GM12892 (cell line): Measurements from ENCODE around the gene SCYGR8.

Source experiments
- DNase-seq: peaks from one replicate; pipeline ENCODE4 v3.0.0; 2011; ENCODE audit not compliant: insufficient read length
- FAIRE-seq: peaks from 2 replicates; lab custom pipeline; 2011; peaks lifted over from hg19 to GRCh38; lab: Jason Lieb, UNC
- POLR2A ChIP-seq: IDR thresholded peaks from 2 replicates; pipeline ENCODE4 v1.6.1; 2011; ENCODE audit warnings: low read depth, low read length, control low read depth
- POLR2AphosphoS5 ChIP-seq: IDR thresholded peaks from 2 replicates; pipeline ENCODE4 v1.6.1; 2011; ENCODE audit warnings: low read depth, low read length, control low read depth
- TAF1 ChIP-seq: IDR thresholded peaks from 2 replicates; pipeline ENCODE4 v1.6.1; 2011; ENCODE audit warnings: low read depth, mild to moderate bottlenecking, control low read depth, low read length, borderline replicate concordance

Gene SCYGR8

GRCh38 chr2:227767830-227768229, 22.1 kb downstream of the SCYGR8 start:
- no peak for FAIRE-seq
- TF ChIP-seq TAF1, result no peak
- no peak for TF ChIP-seq POLR2A
- no peak for TF ChIP-seq POLR2AphosphoS5

GRCh38 chr2:227772197-227772661, 26.5 kb downstream of the SCYGR8 start:
- TF ChIP-seq TAF1 (no peak), POLR2AphosphoS5 (no peak), POLR2A (no peak)
- FAIRE-seq (no peak), DNase-seq (no peak)

More at GRCh38 chr2:227767830-227768229, 22.1 kb downstream of the SCYGR8 start:
- DNase-seq, result no peak

GRCh38 chr2:227772932-227773331, 27.2 kb downstream of the SCYGR8 start:
- DNase-seq, result no peak
- TF ChIP-seq POLR2AphosphoS5 (no peak), TAF1 (no peak), POLR2A (no peak)
- no peak for FAIRE-seq

DNA sequence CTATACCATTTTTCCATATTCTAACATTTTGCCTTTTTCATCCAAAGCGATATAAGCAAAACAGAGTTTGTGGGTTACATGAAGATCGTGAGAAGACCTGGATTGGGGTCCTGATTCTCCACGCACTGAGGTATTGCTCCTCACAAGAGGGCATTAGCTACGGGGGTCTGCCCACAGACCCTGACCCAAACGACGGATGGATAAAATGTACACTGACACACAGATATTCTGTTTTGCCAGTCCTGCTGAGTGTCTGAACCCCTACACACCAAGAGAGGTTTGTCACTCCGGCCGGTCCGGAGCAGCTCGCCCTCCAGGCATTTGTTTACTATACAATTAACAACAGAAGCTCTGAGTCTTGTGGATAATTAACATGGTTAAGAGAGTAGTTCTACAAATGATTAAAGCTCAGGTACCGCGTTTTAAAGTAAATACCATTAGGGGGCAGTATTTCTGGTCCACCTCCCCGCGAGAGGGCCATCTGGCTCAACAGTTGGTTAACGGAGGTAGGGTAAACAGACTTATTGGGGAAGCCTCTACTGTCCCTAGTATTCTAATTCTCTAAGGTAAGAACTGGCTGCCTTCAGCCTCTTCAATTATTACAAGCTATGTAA, 28.4 kb downstream of the SCYGR8 start:
- no peak for TF ChIP-seq POLR2AphosphoS5
- TF ChIP-seq TAF1, result no peak
- DNase-seq (no peak), FAIRE-seq (no peak)

DNA sequence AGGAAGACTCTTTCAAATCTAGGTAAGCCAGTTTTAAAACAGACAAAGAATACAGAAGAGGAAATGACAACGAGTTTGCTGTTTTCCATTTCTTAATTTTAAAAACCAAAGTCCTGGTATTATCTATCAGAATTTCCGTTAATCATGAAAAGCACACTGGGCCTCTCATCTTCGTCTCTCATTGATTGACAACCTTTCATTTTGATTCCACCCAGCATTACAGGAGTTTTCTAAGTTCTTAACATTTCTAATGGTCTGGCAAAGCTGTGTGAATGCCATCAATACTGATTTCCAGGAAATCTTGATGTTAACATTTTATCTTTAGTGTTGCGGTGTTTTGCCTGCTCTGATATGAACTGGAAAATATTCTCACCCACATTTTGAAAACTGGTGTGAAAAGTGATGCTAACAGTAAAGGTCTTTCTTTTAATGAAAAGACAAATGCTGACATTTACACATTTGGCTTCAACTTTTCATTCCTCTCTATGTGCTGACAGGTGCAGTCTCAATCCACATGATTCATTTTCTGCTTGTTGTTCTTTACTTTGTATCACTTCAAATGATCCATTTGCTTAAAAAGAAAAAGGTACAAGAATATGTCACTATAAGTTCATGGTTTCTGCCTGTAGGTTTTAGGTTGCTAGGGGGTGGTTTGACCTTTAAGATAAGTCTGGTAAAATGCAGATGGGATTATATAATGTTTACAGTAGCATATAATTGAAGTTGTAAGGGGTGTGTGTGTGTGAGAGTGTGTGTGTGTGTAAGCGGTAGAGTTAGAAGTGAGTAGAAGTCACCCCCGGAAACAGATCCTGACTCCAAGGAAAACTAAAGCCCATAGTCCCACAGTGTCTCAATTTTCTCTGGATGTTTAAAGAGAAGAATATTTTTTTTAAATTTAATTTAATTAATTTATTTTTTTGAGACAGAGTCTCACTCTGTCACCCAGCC, 29.5 kb downstream of the SCYGR8 start:
- TF ChIP-seq POLR2A (no peak), POLR2AphosphoS5 (no peak), TAF1 (no peak)
- no peak for DNase-seq
- FAIRE-seq, result no peak

DNA sequence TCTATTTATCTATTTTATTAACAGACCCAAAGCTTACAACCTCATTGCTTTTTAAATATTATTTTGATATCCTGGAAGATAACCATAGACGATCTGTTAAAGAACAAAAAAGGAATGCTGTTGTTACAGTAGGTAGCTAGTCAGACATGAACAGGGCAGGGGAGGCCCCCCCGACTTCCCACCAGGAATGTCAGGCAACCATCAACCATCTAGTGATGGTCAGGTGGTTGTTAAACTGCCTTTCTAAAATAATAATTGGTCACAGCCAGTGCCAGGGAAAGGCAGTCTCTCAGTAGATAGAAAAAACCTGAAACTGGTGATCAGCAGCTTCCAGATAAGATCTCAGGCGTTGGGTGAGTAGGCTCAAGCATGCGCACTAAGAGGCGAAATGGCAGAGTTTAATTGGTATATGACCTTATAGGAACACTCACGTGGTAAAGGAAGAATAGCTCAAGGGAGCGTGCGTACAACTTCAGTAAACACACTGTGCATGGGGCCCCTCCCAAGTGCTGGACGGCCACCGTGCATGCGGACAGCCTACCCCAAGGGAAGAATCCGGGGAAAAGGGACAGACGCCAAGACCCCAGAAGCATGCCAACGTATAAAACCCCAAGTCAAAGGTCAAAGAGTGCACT, 35.4 kb downstream of the SCYGR8 start:
- no peak for DNase-seq
- TF ChIP-seq TAF1, result no peak
- TF ChIP-seq POLR2A, result no peak
- no peak for FAIRE-seq

- no peak for TF ChIP-seq POLR2A
- no peak for TF ChIP-seq POLR2AphosphoS5
- no peak for TF ChIP-seq TAF1
- DNase-seq (no peak), FAIRE-seq (no peak)
These were observed 36.1 kb downstream of the SCYGR8 start for GRCh38 chr2:227781841-227782240.

GRCh38 chr2:227782804-227783203, 37.1 kb downstream of the SCYGR8 start:
- no peak for FAIRE-seq
- no peak for DNase-seq
- no peak for TF ChIP-seq TAF1

DNA sequence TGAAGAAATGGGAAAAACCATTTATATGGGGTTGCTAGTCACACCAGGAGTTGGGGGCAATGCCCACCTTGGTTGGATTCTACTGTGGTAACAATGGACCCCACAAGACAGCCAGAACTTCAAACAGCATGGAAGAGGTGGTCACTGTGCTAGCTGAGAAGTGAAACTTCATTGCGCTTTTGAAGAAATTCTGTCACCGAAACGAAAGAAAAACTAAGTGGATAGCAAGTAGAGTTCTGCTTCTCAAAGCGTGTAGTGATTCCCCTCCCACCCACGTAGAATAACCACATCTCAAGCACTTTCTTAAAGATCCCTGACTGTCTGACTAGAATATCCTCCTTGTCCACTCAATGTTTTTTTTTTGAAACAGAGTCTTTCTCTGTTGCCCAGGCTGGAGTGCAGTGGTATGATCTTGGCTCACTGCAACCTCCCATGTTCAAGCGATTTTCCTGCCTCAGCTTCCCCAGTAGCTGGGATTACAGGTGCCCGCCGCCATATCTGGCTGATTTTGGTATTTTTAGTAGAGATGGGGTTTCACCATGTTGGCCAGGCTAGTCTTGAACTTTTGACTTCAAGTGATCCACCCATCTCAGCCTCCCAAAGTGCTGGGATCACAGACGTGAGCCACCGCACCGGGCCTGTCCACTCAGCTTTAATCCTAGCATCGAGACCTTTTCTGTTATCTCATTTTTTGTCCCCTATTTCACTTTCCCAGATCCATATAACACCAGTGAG, 37.9 kb downstream of the SCYGR8 start:
- peak; percentile 22 for DNase-seq
- peak; percentile 85 for FAIRE-seq
- no peak for TF ChIP-seq TAF1
- TF ChIP-seq POLR2A, result peak; percentile 36; the same call in 1 of the 2 replicates
- TF ChIP-seq POLR2AphosphoS5, result no peak

DNA sequence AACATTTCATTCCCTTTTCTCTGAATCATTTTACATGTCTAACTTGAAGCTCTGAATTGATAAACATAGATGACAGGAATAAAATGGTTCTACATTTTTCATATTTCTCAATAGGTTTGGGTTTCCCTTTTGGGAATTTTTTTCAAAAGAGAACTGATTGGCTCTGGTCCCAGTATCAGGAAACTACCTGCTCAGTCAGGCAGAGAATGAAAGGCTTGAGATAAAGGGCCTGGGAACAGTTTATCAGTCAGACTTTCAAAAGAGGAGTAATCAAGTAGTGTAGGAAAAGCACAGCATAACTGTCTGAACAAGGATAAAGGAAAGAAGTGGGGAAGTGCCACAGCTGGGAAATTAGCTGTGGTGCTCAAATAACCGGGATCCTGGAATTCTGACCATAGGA, 39.6 kb downstream of the SCYGR8 start:
- DNase-seq, result no peak
- no peak for FAIRE-seq
- TF ChIP-seq POLR2AphosphoS5, result no peak

- DNase-seq (no peak), FAIRE-seq (no peak)
- TF ChIP-seq TAF1 (no peak), POLR2A (no peak), POLR2AphosphoS5 (no peak)
These were observed 42.9 kb downstream of the SCYGR8 start for GRCh38 chr2:227788561-227789018.

GRCh38 chr2:227789803-227790202, 44.1 kb downstream of the SCYGR8 start:
- DNase-seq, result no peak
- FAIRE-seq, result no peak
- no peak for TF ChIP-seq POLR2AphosphoS5
- TF ChIP-seq POLR2A, result no peak
- no peak for TF ChIP-seq TAF1
